Effector memory CD4-positive, alpha-beta T cell (primary cell): ENCODE results near the gene COL20A1.

ENCODE experiments used
- DNase-seq, 3 donors: peaks; one replicate each; pipeline ENCODE4 v3.0.0-alpha.2; 2020
- H3K27ac ChIP-seq: 2 replicates; pipeline ENCODE4 v1.7.0; 2013; ENCODE audit warnings: mild to moderate bottlenecking, low read length, moderate library complexity; ENCODE audit not compliant: insufficient read depth, poor library complexity, severe bottlenecking
- H3K27me3 ChIP-seq: replicated peaks from 2 replicates; pipeline ENCODE4 v1.7.0; 2013; ENCODE audit warnings: mild to moderate bottlenecking, low read length; ENCODE audit not compliant: insufficient read depth, control insufficient read depth, poor library complexity, severe bottlenecking
- H3K36me3 ChIP-seq: 2 replicates; pipeline ENCODE4 v1.7.0; 2013; ENCODE audit warnings: mild to moderate bottlenecking, low read length, moderate library complexity; ENCODE audit not compliant: control insufficient read depth, insufficient read depth
- H3K4me1 ChIP-seq: 2 replicates; pipeline ENCODE4 v1.7.0; 2013; ENCODE audit warnings: low read length, mild to moderate bottlenecking; ENCODE audit not compliant: control insufficient read depth, insufficient read depth, poor library complexity, severe bottlenecking
- H3K4me3 ChIP-seq: 2 replicates; pipeline ENCODE4 v1.7.0; 2013; ENCODE audit warnings: low read length, low read depth, mild to moderate bottlenecking; ENCODE audit not compliant: insufficient read depth, poor library complexity, severe bottlenecking
- H3K9me3 ChIP-seq: 2 replicates; pipeline ENCODE4 v1.7.0; 2013; ENCODE audit warnings: mild to moderate bottlenecking, low read length, moderate library complexity; ENCODE audit not compliant: control insufficient read depth

Gene COL20A1

GRCh38 chr20:63314015-63314471 is 21.1 kb downstream of the COL20A1 start:
- Histone ChIP-seq H3K27ac (no peak overlapping the region), H3K36me3 (no peaks in the 10 kb centered on the region), H3K4me3 (no peak overlapping the region), H3K9me3 (no peaks in the 10 kb centered on the region), H3K4me1 (no peaks in the 10 kb centered on the region), H3K27me3 (no peaks in the 10 kb centered on the region)
- DNase-seq: no peak

- no peaks in the 10 kb centered on the region for H3K36me3 ChIP-seq
- H3K27ac ChIP-seq: no peak overlapping the region
- no peak overlapping the region for H3K4me3 ChIP-seq
- no peaks in the 10 kb centered on the region for H3K9me3 ChIP-seq
- no peaks in the 10 kb centered on the region for H3K4me1 ChIP-seq
- no peaks in the 10 kb centered on the region for H3K27me3 ChIP-seq
- DNase-seq: no peak
Measured at GRCh38 chr20:63314566-63315239, 21.7 kb downstream of the COL20A1 start.

- Histone ChIP-seq H3K4me1 (no peaks in the 10 kb centered on the region), H3K27me3 (no peaks in the 10 kb centered on the region), H3K27ac (no peak overlapping the region), H3K4me3 (no peak overlapping the region), H3K9me3 (no peaks in the 10 kb centered on the region), H3K36me3 (no peaks in the 10 kb centered on the region)
- no peak for DNase-seq
Measured at GRCh38 chr20:63315240-63315689, 22.3 kb downstream of the COL20A1 start.

- no peak for DNase-seq
- H3K27ac ChIP-seq: no peak overlapping the region
- H3K27me3 ChIP-seq: no peaks in the 10 kb centered on the region
- H3K4me3 ChIP-seq: no peak overlapping the region
- no peaks in the 10 kb centered on the region for H3K36me3 ChIP-seq
- H3K4me1 ChIP-seq: no peaks in the 10 kb centered on the region
- H3K9me3 ChIP-seq: no peaks in the 10 kb centered on the region
Measured at GRCh38 chr20:63315731-63316491, 22.9 kb downstream of the COL20A1 start.

- H3K4me1 ChIP-seq: no peaks in the 10 kb centered on the region
- H3K9me3 ChIP-seq: no peaks in the 10 kb centered on the region
- no peak overlapping the region for H3K27ac ChIP-seq
- H3K36me3 ChIP-seq: no peaks in the 10 kb centered on the region
- no peaks in the 10 kb centered on the region for H3K27me3 ChIP-seq
- no peak overlapping the region for H3K4me3 ChIP-seq
- DNase-seq: no peak
Measured at GRCh38 chr20:63316502-63316921, 23.5 kb downstream of the COL20A1 start.

- Histone ChIP-seq H3K27ac (no peak overlapping the region), H3K36me3 (no peaks in the 10 kb centered on the region), H3K4me1 (no peaks in the 10 kb centered on the region), H3K27me3 (no peaks in the 10 kb centered on the region), H3K9me3 (no peaks in the 10 kb centered on the region), H3K4me3 (no peak overlapping the region)
- no peak for DNase-seq
Measured at GRCh38 chr20:63317061-63317460, 24.1 kb downstream of the COL20A1 start.

- H3K27me3 ChIP-seq: no peaks in the 10 kb centered on the region
- no peaks in the 10 kb centered on the region for H3K4me1 ChIP-seq
- H3K4me3 ChIP-seq: no peak overlapping the region
- no peaks in the 10 kb centered on the region for H3K36me3 ChIP-seq
- H3K9me3 ChIP-seq: no peaks in the 10 kb centered on the region
- DNase-seq: no peak
- no peak overlapping the region for H3K27ac ChIP-seq
Measured at GRCh38 chr20:63317601-63318291, 24.8 kb downstream of the COL20A1 start.

- Histone ChIP-seq H3K27me3 (no peaks in the 10 kb centered on the region), H3K4me1 (no peaks in the 10 kb centered on the region), H3K9me3 (no peaks in the 10 kb centered on the region), H3K4me3 (no peak overlapping the region), H3K36me3 (no peaks in the 10 kb centered on the region), H3K27ac (no peak overlapping the region)
- DNase-seq: no peak
Measured at GRCh38 chr20:63318391-63319163, 25.6 kb downstream of the COL20A1 start.

GRCh38 chr20:63319164-63320040 is 26.4 kb downstream of the COL20A1 start:
- no peak overlapping the region for H3K27ac ChIP-seq
- H3K4me3 ChIP-seq: no peak overlapping the region
- no peak for DNase-seq
- H3K9me3 ChIP-seq: no peaks in the 10 kb centered on the region
- no peaks in the 10 kb centered on the region for H3K4me1 ChIP-seq
- no peaks in the 10 kb centered on the region for H3K36me3 ChIP-seq
- no peaks in the 10 kb centered on the region for H3K27me3 ChIP-seq
